CD4-positive, alpha-beta T cell (primary cell): ENCODE measurements around the gene GOLGA8M. TPM values are rescaled to one million over a fixed set of nuclear protein-coding genes. Genes with fewer than 3 reads are reported as not detected.
"Not testable (repeated sequence)": the region's sequence is repeated elsewhere in the genome, so short reads cannot be mapped to it uniquely, and the experiment has no call there.

Source experiments
- ATAC-seq: fragments of 200-7000 bp; cut with Tn5 transposase; one replicate; pipeline ENCODE4 v1.10.0; 2022; ENCODE audit warnings: mild to moderate bottlenecking; ENCODE audit not compliant: poor library complexity
- CTCF ChIA-PET: fragments of 350-600 bp; sonication (Branson Sonifier 250); formaldehyde crosslinking; loops from one replicate; lab custom pipeline; 2021; ENCODE audit warnings: antibody characterized with exemption, inconsistent platforms; lab: Charles Lee
- POLR2A ChIA-PET: fragments of 350-600 bp; sonication (Branson Sonifier 250); formaldehyde crosslinking; loops from one replicate; lab custom pipeline; 2021; ENCODE audit warnings: antibody characterized with exemption, inconsistent platforms; lab: Charles Lee
- DNase-seq, 14 experiments: peaks; one replicate each; pipeline ENCODE4 v3.0.0-alpha.2; 2013 to 2020; ENCODE audit warnings: mixed read lengths in 2 of 14
- H3K27ac ChIP-seq, 2 donors: one replicate each; pipeline versions ENCODE4 v1.5.1 to v1.7.0; 2013; ENCODE audit warnings: low read length in 2 of 2, low read depth in 1 of 2, mild to moderate bottlenecking in 1 of 2
- H3K27me3 ChIP-seq, 2 experiments: 1 replicate in 1 of 2; 2 replicates in 1 of 2; pipeline versions ENCODE4 v1.6.1 to v1.7.0; 2013; ENCODE audit warnings: low read length in 2 of 2, control low read depth in 1 of 2, mild to moderate bottlenecking in 1 of 2, moderate library complexity in 1 of 2; ENCODE audit not compliant: insufficient read depth in 2 of 2, control insufficient read depth in 1 of 2
- H3K36me3 ChIP-seq: one replicate; pipeline ENCODE4 v1.6.1; 2013; ENCODE audit warnings: low read length, control low read depth; ENCODE audit not compliant: insufficient read depth
- H3K4me1 ChIP-seq: one replicate; pipeline ENCODE4 v1.6.1; 2013; ENCODE audit warnings: low read length, control low read depth; ENCODE audit not compliant: insufficient read depth
- H3K4me3 ChIP-seq: one replicate; pipeline ENCODE4 v1.5.1; 2013; ENCODE audit warnings: mild to moderate bottlenecking, low read length, moderate library complexity
- H3K9me3 ChIP-seq, 2 experiments: 1 replicate in 1 of 2; 2 replicates in 1 of 2; pipeline versions ENCODE4 v1.6.1 to v1.7.0; 2013; ENCODE audit warnings: low read length in 2 of 2, mild to moderate bottlenecking in 2 of 2, control low read depth in 1 of 2, moderate library complexity in 1 of 2; ENCODE audit not compliant: control insufficient read depth in 1 of 2, insufficient read depth in 1 of 2
- H3K27ac Mint-ChIP-seq: one replicate; pipeline ENCODE4 v1.8.0; 2020; ENCODE audit warnings: mixed read lengths
- H3K27me3 Mint-ChIP-seq: one replicate; pipeline ENCODE4 v1.8.0; 2021; ENCODE audit warnings: mixed read lengths
- H3K36me3 Mint-ChIP-seq: one replicate; pipeline ENCODE4 v1.8.0; 2021; ENCODE audit warnings: low read depth, mixed read lengths
- H3K4me1 Mint-ChIP-seq: one replicate; pipeline ENCODE4 v1.8.0; 2021; ENCODE audit warnings: low read depth, mixed read lengths
- H3K4me3 Mint-ChIP-seq: one replicate; pipeline ENCODE4 v1.8.0; 2020; ENCODE audit warnings: mild to moderate bottlenecking, mixed read lengths
- H3K9me3 Mint-ChIP-seq: one replicate; pipeline ENCODE4 v1.8.0; 2020; ENCODE audit warnings: mixed read lengths
- intact Hi-C, 2 experiments: fragments of 100-400 bp; cut with DNase I in 1 of 2; cut with micrococcal nuclease in 1 of 2; formaldehyde crosslinking; loops; one replicate each; pipeline versions ENCODE4 v1.15.1 to v1.9.0; 2023 to 2025; cut with DNase I, micrococcal nuclease
- total RNA-seq, 174 experiments: library from RNA in 2 of 174; stranded (reverse) in 2 of 174; gene quantifications; one replicate each; pipeline ENCODE4 v1.2.3 and lab custom pipeline; 2021 to 2026

The GOLGA8M gene
- total RNA-seq, 2 experiments from 2014 or later: 1.9 to 2.8 TPM

- H3K9me3 ChIP-seq, H3K4me3 ChIP-seq, H3K4me3 Mint-ChIP-seq, H3K36me3 ChIP-seq, H3K27me3 Mint-ChIP-seq, POLR2A ChIA-PET, H3K9me3 Mint-ChIP-seq, H3K27ac Mint-ChIP-seq, ATAC-seq, H3K27ac ChIP-seq, intact Hi-C loops, DNase-seq, H3K4me1 ChIP-seq, H3K36me3 Mint-ChIP-seq, H3K27me3 ChIP-seq, H3K4me1 Mint-ChIP-seq, CTCF ChIA-PET: not testable (repeated sequence)
These were observed 56.7 kb downstream of the GOLGA8M start for GRCh38 chr15:28655329-28656017.

GRCh38 chr15:28654194-28654593 lies 58.0 kb downstream of the GOLGA8M start:
- intact Hi-C loops, H3K9me3 ChIP-seq, H3K9me3 Mint-ChIP-seq, DNase-seq, H3K36me3 ChIP-seq, ATAC-seq, H3K36me3 Mint-ChIP-seq, H3K4me3 ChIP-seq, H3K27ac Mint-ChIP-seq, CTCF ChIA-PET, H3K27me3 ChIP-seq, H3K4me1 ChIP-seq, POLR2A ChIA-PET, H3K4me3 Mint-ChIP-seq, H3K27ac ChIP-seq, H3K4me1 Mint-ChIP-seq, H3K27me3 Mint-ChIP-seq: not testable (repeated sequence)

DNA sequence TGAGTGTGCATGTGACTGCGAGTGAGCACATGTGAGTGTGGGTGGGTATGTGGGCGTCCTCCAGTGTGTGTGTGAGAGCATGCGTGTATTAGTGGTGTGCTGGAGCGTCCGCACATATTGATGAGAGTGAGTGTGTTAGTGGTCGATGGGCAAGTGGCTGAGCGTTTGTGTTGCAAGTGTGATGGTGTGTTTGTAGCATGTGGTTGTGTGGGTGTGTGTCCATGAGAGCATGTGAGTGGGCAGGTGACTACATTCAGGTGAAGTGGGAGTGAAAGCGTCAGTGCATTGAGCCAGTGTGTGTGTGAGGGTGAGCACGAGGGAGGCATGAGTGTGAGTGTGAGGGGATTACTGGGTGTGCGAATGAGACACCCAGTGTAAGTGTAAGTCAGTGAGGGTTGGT lies 59.7 kb downstream of the GOLGA8M start:
- CTCF ChIA-PET, H3K4me3 Mint-ChIP-seq, H3K9me3 ChIP-seq, intact Hi-C loops, H3K36me3 ChIP-seq, H3K27ac Mint-ChIP-seq, POLR2A ChIA-PET, H3K27me3 Mint-ChIP-seq, H3K9me3 Mint-ChIP-seq, ATAC-seq, H3K36me3 Mint-ChIP-seq, H3K4me1 Mint-ChIP-seq, H3K4me1 ChIP-seq, H3K27me3 ChIP-seq, H3K27ac ChIP-seq, H3K4me3 ChIP-seq: not testable (repeated sequence)
- peak in 1 of 14 experiments; percentile 0 for DNase-seq

Other genes with a start within 250 kb of the GOLGA8M start
- not detected for gene GOLGA8G, start 179.4 kb downstream of the GOLGA8M start, total RNA-seq
- gene GOLGA6L25, start 158.9 kb downstream of the GOLGA8M start, total RNA-seq: not detected
- gene GOLGA6L7, start 136.2 kb upstream of the GOLGA8M start, total RNA-seq: not detected
- gene APBA2, start 173.6 kb upstream of the GOLGA8M start, total RNA-seq: 100 to 1,000 TPM; 123 to 126 TPM